ENCODE data around the gene PLCG2. TPM values are rescaled to one million over a fixed set of nuclear protein-coding genes. Genes with fewer than 3 reads are reported as not detected.

The PLCG2 gene
- total RNA-seq, 1 experiment from 2014 or later = 0.08 TPM

- 0 out of 2 replicates have a peak, but pooled peaks cover 3% of the 10 kb centered on the region for H3K27me3 ChIP-seq (replicated peaks)
- H3K4me3 ChIP-seq = no peak overlapping the region
- no peaks in the 10 kb centered on the region for H3K36me3 ChIP-seq
- no peaks in the 10 kb centered on the region for H3K9me3 ChIP-seq (replicated peaks)
- no peaks in the 10 kb centered on the region for H3K4me1 ChIP-seq (replicated peaks)
- no peak overlapping the region for H3K27ac ChIP-seq
- no peak for DNase-seq (ENCODE audit: low read depth in 1 of 2, low spot score in 2 of 2)
Measured at GRCh38 chr16:81807767-81808358, 28.8 kb downstream of the PLCG2 start.

- Histone ChIP-seq H3K9me3 (replicated peaks) (no peaks in the 10 kb centered on the region), H3K27me3 (replicated peaks) (0 out of 2 replicates have a peak, but pooled peaks cover 3% of the 10 kb centered on the region), H3K27ac (no peak overlapping the region), H3K4me3 (no peak overlapping the region), H3K4me1 (replicated peaks) (no peaks in the 10 kb centered on the region), H3K36me3 (no peaks in the 10 kb centered on the region)
- DNase-seq (ENCODE audit: low read depth in 1 of 2, low spot score in 2 of 2) = no peak
Measured at GRCh38 chr16:81808933-81809480, 29.9 kb downstream of the PLCG2 start.

- H3K27me3 ChIP-seq (replicated peaks) = 0 out of 2 replicates have a peak, but pooled peaks cover 3% of the 10 kb centered on the region
- DNase-seq (ENCODE audit: low read depth in 1 of 2, low spot score in 2 of 2) = no peak
- no peaks in the 10 kb centered on the region for H3K9me3 ChIP-seq (replicated peaks)
- no peak overlapping the region for H3K27ac ChIP-seq
- no peak overlapping the region for H3K4me3 ChIP-seq
- H3K4me1 ChIP-seq (replicated peaks) = no peaks in the 10 kb centered on the region
- no peaks in the 10 kb centered on the region for H3K36me3 ChIP-seq
Measured at GRCh38 chr16:81809567-81809966, 30.5 kb downstream of the PLCG2 start.

- Histone ChIP-seq H3K27ac (no peak overlapping the region), H3K4me1 (replicated peaks) (no peaks in the 10 kb centered on the region), H3K36me3 (no peaks in the 10 kb centered on the region), H3K9me3 (replicated peaks) (no peaks in the 10 kb centered on the region), H3K4me3 (no peak overlapping the region), H3K27me3 (replicated peaks) (0 out of 2 replicates have a peak, but pooled peaks cover 3% of the 10 kb centered on the region)
- no peak for DNase-seq (ENCODE audit: low read depth in 1 of 2, low spot score in 2 of 2)
Measured at GRCh38 chr16:81810361-81810760, 31.3 kb downstream of the PLCG2 start.

GRCh38 chr16:81810894-81811538 is 31.9 kb downstream of the PLCG2 start:
- H3K9me3 ChIP-seq (replicated peaks) = no peaks in the 10 kb centered on the region
- H3K27ac ChIP-seq = no peak overlapping the region
- 0 out of 2 replicates have a peak, but pooled peaks cover under 1% of the 10 kb centered on the region for H3K27me3 ChIP-seq (replicated peaks)
- H3K4me3 ChIP-seq = no peak overlapping the region
- H3K36me3 ChIP-seq = no peaks in the 10 kb centered on the region
- no peaks in the 10 kb centered on the region for H3K4me1 ChIP-seq (replicated peaks)
- no peak for DNase-seq (ENCODE audit: low read depth in 1 of 2, low spot score in 2 of 2)

GRCh38 chr16:81813648-81814047 is 34.6 kb downstream of the PLCG2 start:
- Histone ChIP-seq H3K9me3 (replicated peaks) (no peaks in the 10 kb centered on the region), H3K27me3 (replicated peaks) (no peaks in the 10 kb centered on the region), H3K4me3 (no peak overlapping the region), H3K27ac (no peak overlapping the region), H3K36me3 (no peaks in the 10 kb centered on the region), H3K4me1 (replicated peaks) (no peaks in the 10 kb centered on the region)
- DNase-seq (ENCODE audit: low read depth in 1 of 2, low spot score in 2 of 2) = no peak

GRCh38 chr16:81814751-81815428 is 35.8 kb downstream of the PLCG2 start:
- no peak overlapping the region for H3K4me3 ChIP-seq
- no peak overlapping the region for H3K27ac ChIP-seq
- H3K9me3 ChIP-seq (replicated peaks) = no peaks in the 10 kb centered on the region

GRCh38 chr16:81815429-81815766 is 36.3 kb downstream of the PLCG2 start:
- Histone ChIP-seq H3K4me3 (no peak overlapping the region), H3K9me3 (replicated peaks) (no peaks in the 10 kb centered on the region), H3K27me3 (replicated peaks) (no peaks in the 10 kb centered on the region), H3K4me1 (replicated peaks) (no peaks in the 10 kb centered on the region), H3K27ac (no peak overlapping the region), H3K36me3 (no peaks in the 10 kb centered on the region)
- no peak for DNase-seq (ENCODE audit: low read depth in 1 of 2, low spot score in 2 of 2)

More at GRCh38 chr16:81814751-81815428, 35.8 kb downstream of the PLCG2 start:
- Histone ChIP-seq H3K4me1 (replicated peaks) (no peaks in the 10 kb centered on the region), H3K36me3 (no peaks in the 10 kb centered on the region), H3K27me3 (replicated peaks) (no peaks in the 10 kb centered on the region)
- DNase-seq (ENCODE audit: low read depth in 1 of 2, low spot score in 2 of 2) = no peak

GRCh38 chr16:81816351-81816750 is 37.3 kb downstream of the PLCG2 start:
- DNase-seq (ENCODE audit: low read depth in 1 of 2, low spot score in 2 of 2) = no peak
- H3K4me3 ChIP-seq = no peak overlapping the region
- no peaks in the 10 kb centered on the region for H3K27me3 ChIP-seq (replicated peaks)
- no peaks in the 10 kb centered on the region for H3K36me3 ChIP-seq
- no peaks in the 10 kb centered on the region for H3K9me3 ChIP-seq (replicated peaks)
- H3K27ac ChIP-seq = no peak overlapping the region
- H3K4me1 ChIP-seq (replicated peaks) = no peaks in the 10 kb centered on the region

- no peak for DNase-seq (ENCODE audit: low read depth in 1 of 2, low spot score in 2 of 2)
- H3K36me3 ChIP-seq = no peaks in the 10 kb centered on the region
- H3K27ac ChIP-seq = no peak overlapping the region
- H3K4me1 ChIP-seq (replicated peaks) = no peaks in the 10 kb centered on the region
- no peaks in the 10 kb centered on the region for H3K9me3 ChIP-seq (replicated peaks)
- no peaks in the 10 kb centered on the region for H3K27me3 ChIP-seq (replicated peaks)
- no peak overlapping the region for H3K4me3 ChIP-seq
Measured at GRCh38 chr16:81816793-81817210, 37.7 kb downstream of the PLCG2 start.

GRCh38 chr16:81817296-81817695 is 38.2 kb downstream of the PLCG2 start:
- DNase-seq (ENCODE audit: low read depth in 1 of 2, low spot score in 2 of 2) = no peak
- Histone ChIP-seq H3K9me3 (replicated peaks) (no peaks in the 10 kb centered on the region), H3K27me3 (replicated peaks) (no peaks in the 10 kb centered on the region), H3K4me1 (replicated peaks) (no peaks in the 10 kb centered on the region), H3K4me3 (no peak overlapping the region), H3K36me3 (no peaks in the 10 kb centered on the region), H3K27ac (no peak overlapping the region)

GRCh38 chr16:81817789-81818567 is 38.9 kb downstream of the PLCG2 start:
- no peaks in the 10 kb centered on the region for H3K9me3 ChIP-seq (replicated peaks)
- no peak overlapping the region for H3K27ac ChIP-seq
- no peak overlapping the region for H3K4me3 ChIP-seq
- no peaks in the 10 kb centered on the region for H3K36me3 ChIP-seq
- no peaks in the 10 kb centered on the region for H3K4me1 ChIP-seq (replicated peaks)
- no peak for DNase-seq (ENCODE audit: low read depth in 1 of 2, low spot score in 2 of 2)
- no peaks in the 10 kb centered on the region for H3K27me3 ChIP-seq (replicated peaks)

GRCh38 chr16:81818568-81818896 is 39.4 kb downstream of the PLCG2 start:
- Histone ChIP-seq H3K36me3 (no peaks in the 10 kb centered on the region), H3K4me1 (replicated peaks) (no peaks in the 10 kb centered on the region), H3K27ac (no peak overlapping the region), H3K4me3 (no peak overlapping the region), H3K9me3 (replicated peaks) (no peaks in the 10 kb centered on the region), H3K27me3 (replicated peaks) (no peaks in the 10 kb centered on the region)
- no peak for DNase-seq (ENCODE audit: low read depth in 1 of 2, low spot score in 2 of 2)
